Activated CD4-positive, alpha-beta T cell treated with anti-CD3 and anti-CD28 coated beads, Interleukin-2, amount 50 U/mL, for 4 hours (primary cell): ENCODE data around the gene CENPH.
"Not testable (repeated sequence)": the region's sequence is repeated elsewhere in the genome, so short reads cannot be mapped to it uniquely, and the experiment has no call there.

Experiments
- DNase-seq, 2 experiments: peaks; one replicate each; pipeline ENCODE4 v3.0.0-alpha.2; 2020

Gene CENPH

GRCh38 chr5:69211200-69211599, 21.8 kb downstream of the CENPH start:
- DNase-seq: no peak

GRCh38 chr5:69212022-69212421, 22.6 kb downstream of the CENPH start:
- DNase-seq: no peak

DNA sequence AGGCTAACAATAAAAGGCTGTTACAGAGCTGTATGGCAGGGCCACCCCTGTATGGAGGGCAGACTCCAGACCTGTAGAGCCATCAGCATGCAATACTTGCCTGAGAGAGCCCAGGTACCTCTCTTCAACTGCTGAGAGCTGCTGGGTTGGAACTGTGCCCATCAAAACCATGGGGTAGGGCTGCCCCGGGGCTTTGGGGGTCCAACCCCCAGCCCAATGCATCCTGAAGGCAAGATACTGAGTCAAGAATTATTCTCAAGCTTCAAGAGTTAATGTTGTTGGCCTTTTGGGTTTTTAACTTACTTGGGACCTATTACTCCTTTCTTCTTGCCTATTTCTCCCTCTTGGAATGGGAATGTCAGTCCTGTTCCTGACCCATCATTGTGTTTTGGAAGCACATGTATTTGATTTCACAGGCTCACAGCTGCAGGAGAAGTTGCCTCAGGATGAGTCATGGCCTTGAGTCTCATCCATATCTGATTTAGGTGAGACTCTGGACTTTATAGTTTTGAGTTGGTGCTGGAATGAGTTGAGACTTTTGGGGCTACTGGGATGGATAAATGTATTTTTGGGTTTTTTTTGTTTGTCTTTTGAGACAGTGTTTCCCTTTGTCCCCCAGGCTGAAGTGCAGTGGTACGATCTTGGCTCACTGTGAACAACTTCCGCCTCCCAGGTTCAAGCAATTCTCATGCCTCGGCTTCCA, 24.3 kb downstream of the CENPH start:
- DNase-seq: no peak

- no peak for DNase-seq
These were observed 27.7 kb downstream of the CENPH start for GRCh38 chr5:69217151-69217511.

- peak; percentile 95 for DNase-seq
These were observed 28.5 kb downstream of the CENPH start for GRCh38 chr5:69217548-69218526.

- no peak for DNase-seq
These were observed 30.6 kb downstream of the CENPH start for GRCh38 chr5:69219939-69220338.

DNA sequence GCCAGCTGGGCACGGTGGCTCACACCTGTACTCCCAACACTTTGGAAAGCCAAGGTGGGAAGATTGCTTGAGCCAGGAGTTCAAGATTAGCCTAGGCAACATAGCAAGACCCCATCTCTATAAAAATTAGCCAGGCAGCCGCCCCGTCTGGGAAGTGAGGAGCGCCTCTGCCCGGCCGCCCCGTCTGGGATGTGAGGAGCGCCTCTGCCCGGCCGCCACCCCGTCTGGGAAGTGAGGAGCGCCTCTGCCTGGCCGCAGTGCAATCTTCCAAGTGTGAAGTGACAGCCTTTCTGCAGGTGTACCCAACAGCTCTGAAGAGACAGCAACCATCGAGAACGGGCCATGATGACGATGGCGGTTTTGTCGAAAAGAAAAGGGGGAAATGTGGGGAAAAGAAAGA, 31.0 kb downstream of the CENPH start:
- not testable (repeated sequence) for DNase-seq

DNA sequence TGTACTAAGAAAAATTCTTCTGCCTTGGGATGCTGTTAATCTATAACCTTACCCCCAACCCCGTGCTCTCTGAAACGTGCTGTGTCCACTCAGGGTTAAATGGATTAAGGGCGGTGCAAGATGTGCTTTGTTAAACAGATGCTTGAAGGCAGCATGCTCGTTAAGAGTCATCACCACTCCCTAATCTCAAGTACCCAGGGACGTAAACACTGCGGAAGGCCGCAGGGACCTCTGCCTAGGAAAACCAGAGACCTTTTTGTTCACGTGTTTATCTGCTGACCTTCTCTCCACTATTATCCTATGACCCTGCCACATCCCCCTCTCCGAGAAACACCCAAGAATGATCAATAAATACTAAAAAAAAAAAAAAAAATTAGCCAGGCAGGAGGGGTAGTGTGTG, 31.4 kb downstream of the CENPH start:
- not testable (repeated sequence) for DNase-seq

GRCh38 chr5:69224520-69224919, 35.1 kb downstream of the CENPH start:
- DNase-seq: no peak

- DNase-seq: no peak
These were observed 36.5 kb downstream of the CENPH start for GRCh38 chr5:69225860-69226259.

GRCh38 chr5:69230181-69230580, 40.8 kb downstream of the CENPH start:
- DNase-seq: no peak

GRCh38 chr5:69231281-69231680, 41.9 kb downstream of the CENPH start:
- no peak for DNase-seq

DNA sequence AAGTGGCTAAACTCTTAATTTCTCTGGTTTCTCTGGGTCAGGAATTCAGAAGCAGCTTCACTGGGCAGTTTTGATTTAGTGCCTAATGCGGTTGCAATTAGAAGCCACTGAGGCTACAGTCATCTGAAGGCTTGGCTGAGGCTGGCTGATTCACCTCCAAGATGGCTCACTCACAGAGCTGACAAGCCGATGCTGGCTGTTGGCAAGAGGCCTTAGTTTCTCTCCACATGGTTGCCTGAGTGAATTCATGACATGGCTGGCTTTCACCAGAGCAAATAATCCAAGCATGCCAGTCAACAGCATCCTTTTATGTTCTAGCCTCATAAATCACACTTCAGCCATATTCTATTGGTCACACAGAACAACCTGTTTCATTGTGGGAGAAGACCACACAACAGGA, 42.5 kb downstream of the CENPH start:
- no peak for DNase-seq

GRCh38 chr5:69234457-69235268, 45.3 kb downstream of the CENPH start, which contains the start of gene CDK7:
Gene CDK7, plus strand, starts transcription at chr5:69234886. Its CDS starts 90 bp downstream, at chr5:69234976.
- DNase-seq: peak; percentile 87

DNA sequence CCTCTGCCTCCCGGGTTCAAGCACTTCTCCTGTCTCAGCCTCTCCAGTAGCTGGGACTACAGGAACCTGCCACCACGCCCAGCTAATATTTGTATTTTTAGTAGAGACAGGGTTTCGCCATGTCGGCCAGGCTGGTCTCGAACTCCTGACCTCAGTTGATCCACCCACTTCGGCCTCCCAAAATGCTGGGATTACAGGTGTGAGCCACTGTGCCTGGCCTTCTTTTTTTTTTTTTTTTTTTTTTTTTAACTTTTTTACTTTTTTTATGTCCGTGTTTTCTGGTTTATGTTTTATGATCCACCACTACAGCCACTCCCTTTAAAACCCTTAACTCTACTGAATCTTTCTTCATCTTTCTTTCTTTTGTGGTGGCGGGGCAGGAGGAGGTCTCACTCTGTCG, 47.4 kb downstream of the CENPH start:
- DNase-seq: not testable (repeated sequence)

DNA sequence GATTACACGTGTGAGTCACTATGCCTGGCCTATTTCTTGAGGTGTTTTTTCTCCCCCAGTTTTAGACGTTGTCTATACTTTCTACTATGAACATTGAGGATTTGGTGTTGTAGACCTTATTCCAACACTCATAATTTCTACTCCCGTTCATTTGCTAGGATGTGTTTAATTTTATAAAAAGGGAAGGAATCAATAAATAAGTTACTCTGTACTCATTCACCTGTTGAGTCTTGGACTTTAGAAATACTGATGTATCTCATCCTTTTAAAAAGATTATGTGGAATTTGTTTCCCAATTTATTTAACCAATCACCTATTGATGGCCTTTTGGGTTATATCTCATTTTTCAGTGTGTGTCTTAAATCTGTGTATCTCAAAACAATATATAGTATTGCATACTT, 48.5 kb downstream of the CENPH start:
- DNase-seq: no peak

DNA sequence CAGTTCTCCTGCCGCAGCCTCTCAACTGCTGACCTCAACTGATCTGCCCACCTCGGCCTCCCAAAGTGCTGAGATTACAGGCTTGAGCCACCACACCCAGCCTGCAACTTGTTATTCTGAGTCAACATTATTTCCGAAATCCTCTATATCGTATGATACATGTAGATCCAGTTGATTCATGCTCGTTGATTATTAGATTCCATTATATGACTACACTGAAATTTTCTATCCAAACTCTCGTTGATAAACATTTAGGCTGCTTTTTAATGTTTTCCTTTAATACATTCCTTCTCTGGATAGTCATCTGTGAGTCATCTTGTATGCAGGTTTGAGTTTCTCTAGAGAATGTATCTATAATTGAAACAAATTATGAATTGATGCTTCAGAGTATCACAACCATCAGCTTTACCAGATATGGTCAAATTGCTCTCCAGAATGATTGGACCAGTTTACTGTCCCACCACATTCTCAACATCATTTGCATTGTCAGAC, 49.4 kb downstream of the CENPH start:
- no peak for DNase-seq

- no peak for DNase-seq
These were observed 53.0 kb downstream of the CENPH start for GRCh38 chr5:69242215-69242927.

GRCh38 chr5:69245031-69245430, 55.6 kb downstream of the CENPH start:
- no peak for DNase-seq

GRCh38 chr5:69248019-69248418, 58.6 kb downstream of the CENPH start:
- DNase-seq: no peak

GRCh38 chr5:69250593-69250992, 61.2 kb downstream of the CENPH start:
- no peak for DNase-seq

- DNase-seq: no peak
These were observed 63.1 kb downstream of the CENPH start for GRCh38 chr5:69252437-69252836.
